Measurements from ENCODE around the gene CTNNBL1.
"Not testable (repeated sequence)": the region's sequence is repeated elsewhere in the genome, so short reads cannot be mapped to it uniquely, and the experiment has no call there.

CTNNBL1 gene

GRCh38 chr20:37693635-37694626, at the start of gene CTNNBL1:
Gene CTNNBL1, plus strand, starts transcription at chr20:37694030. Its CDS starts 93 bp downstream, at chr20:37694123.
- DNase-seq (ENCODE audit: low read depth), result peak; percentile 92

- no peak for DNase-seq (ENCODE audit: low read depth)
Measured at GRCh38 chr20:37644605-37645004, 49.2 kb upstream of the CTNNBL1 start.

GRCh38 chr20:37647946-37648345, 45.9 kb upstream of the CTNNBL1 start:
- DNase-seq (ENCODE audit: low read depth), result no peak

GRCh38 chr20:37649017-37649416, 44.8 kb upstream of the CTNNBL1 start:
- DNase-seq (ENCODE audit: low read depth), result no peak

DNA sequence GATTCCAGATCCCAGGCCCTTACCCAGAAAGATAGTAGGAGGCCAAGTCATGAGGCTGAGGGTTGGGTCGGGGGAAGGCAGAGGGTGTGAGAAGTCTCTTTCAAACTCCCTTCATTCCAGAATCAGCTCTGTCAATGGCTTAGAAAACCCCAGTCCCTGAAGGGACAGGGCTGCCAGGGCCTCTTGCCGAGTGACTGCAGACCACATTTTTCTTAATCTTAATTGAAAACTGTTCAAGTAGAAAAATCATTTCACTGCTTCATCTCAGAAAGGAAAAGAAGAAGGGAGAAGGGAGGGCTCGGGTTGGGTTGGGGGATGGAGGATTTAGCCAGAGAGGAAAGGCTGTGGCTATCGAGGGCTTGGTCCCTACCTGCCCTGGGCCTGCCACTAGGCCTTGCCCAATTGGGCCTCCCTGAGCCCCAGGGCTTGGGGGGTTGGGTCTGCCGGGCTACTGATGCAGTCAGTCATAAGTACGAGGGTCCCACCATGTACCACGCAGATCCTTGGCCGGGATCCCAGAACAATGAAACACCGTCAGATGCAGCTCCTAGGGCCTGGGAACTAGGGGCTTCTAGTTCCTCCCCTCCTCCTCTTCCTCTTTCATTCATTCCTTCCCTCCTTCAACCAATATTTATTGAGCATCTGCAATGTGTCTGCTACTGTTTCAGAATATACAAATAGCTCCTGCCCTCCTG, 44.0 kb upstream of the CTNNBL1 start:
- DNase-seq (ENCODE audit: low read depth), result no peak

DNA sequence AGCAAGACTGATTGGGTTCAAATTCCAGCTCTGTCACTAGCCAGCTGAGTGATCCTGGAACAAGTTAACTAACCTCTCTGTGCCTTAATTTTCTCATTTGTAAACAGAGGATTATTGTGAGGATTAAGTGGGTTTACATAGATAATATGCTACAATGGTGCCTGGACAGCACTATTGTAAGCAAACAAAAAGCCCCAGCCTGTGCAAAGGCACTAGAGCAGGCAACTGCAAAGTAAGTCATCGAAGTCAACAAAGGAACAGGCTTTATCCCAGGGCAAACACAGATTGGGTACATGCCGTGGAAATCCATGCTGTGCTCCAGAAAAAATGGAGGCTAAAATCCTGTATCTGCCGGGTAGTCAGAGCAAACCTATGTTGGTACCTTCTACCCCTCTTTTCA, 43.2 kb upstream of the CTNNBL1 start:
- no peak for DNase-seq (ENCODE audit: low read depth)

DNA sequence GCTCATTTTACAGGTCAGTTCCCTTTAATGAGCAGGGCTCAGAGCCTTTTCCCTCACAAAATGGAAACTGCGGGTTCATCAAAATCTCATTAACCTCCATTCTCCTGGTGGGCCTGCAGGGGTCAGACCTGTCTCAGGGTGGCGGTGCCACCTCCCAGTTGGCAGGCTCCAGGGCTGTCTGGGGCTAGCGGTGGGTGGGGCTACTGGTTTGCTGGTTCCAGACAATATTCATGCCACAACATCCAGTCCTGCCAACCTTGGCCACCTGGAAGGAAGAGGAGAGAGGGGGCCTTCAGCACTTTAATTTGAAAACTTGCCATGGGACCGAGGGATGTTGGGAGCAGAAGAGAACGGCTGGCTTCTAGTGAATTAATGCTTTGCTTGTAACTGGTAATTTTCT, 41.9 kb upstream of the CTNNBL1 start:
- no peak for DNase-seq (ENCODE audit: low read depth)

DNA sequence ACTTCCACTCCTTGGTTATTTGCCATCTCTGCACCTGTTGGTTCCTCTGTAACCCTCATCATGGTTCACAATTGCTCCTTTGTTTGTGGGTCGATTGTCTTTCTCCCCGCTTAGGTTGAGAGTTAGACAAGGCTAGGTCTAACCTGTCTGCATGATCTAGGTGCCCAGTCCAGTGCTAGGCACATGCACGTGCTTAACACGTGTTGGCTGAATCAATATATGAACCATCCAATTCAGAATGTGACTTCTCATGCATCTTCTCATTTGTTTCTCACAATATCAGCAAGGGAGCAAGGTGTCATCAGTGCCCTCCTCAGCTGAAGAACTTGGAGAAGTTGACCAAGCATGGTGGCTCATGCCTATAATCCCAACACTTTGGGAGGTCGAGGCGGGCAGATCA, 36.9 kb upstream of the CTNNBL1 start:
- no peak for DNase-seq (ENCODE audit: low read depth)

- DNase-seq (ENCODE audit: low read depth), result no peak
Measured at GRCh38 chr20:37657924-37658804, 35.7 kb upstream of the CTNNBL1 start.

- DNase-seq (ENCODE audit: low read depth), result no peak
Measured at GRCh38 chr20:37661519-37661918, 32.3 kb upstream of the CTNNBL1 start.

GRCh38 chr20:37662308-37662707, 31.5 kb upstream of the CTNNBL1 start:
- no peak for DNase-seq (ENCODE audit: low read depth)

DNA sequence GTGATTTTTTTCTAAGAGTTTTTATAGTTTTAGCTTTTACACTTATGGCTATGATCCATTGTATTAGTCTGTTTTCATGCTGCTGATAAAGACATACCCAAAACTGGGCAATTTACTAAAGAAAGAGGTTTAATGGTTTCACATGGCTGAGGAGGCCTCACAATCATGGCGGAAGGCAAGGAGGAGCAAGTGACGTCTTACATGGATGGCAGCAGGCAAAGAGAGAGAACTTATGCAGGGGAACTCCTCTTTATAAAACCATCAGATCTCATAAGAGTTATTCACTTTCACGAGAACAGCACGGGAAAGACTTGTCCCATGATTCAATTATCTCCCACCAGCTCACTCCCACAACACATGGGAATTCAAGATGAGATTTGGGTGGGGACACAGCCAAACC, 29.2 kb upstream of the CTNNBL1 start:
- not testable (repeated sequence) for DNase-seq (ENCODE audit: low read depth)

- DNase-seq (ENCODE audit: low read depth), result no peak
Measured at GRCh38 chr20:37668166-37668565, 25.7 kb upstream of the CTNNBL1 start.

GRCh38 chr20:37669062-37669772, 24.6 kb upstream of the CTNNBL1 start:
- DNase-seq (ENCODE audit: low read depth), result no peak

GRCh38 chr20:37669773-37670236, 24.0 kb upstream of the CTNNBL1 start:
- DNase-seq (ENCODE audit: low read depth), result no peak

DNA sequence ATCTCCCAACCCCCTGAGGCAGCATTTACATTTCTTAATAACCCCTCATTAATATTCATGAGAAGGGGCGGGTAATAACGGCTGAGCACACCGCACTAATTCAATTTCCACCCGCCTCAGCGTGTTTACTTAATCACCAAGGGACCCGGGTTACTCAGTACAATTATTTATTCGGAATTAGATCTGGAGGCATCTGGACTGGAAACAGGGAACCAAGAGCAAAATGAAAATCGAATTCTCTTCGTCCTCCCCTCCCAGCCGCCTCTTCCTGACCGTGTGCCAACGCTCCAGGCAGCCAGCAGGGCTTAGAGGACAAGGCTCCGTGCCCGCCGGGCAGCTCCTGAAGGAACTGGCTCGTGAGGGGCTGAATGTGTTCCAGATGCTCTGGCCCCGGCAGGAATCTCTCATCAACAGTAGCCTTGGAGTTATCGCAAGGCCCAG, 23.5 kb upstream of the CTNNBL1 start:
- DNase-seq (ENCODE audit: low read depth), result no peak

- DNase-seq (ENCODE audit: low read depth), result no peak
Measured at GRCh38 chr20:37672143-37672542, 21.7 kb upstream of the CTNNBL1 start.

GRCh38 chr20:37673444-37673843, 20.4 kb upstream of the CTNNBL1 start:
- DNase-seq (ENCODE audit: low read depth), result no peak

GRCh38 chr20:37676440-37676839, 17.4 kb upstream of the CTNNBL1 start:
- DNase-seq (ENCODE audit: low read depth), result no peak

DNA sequence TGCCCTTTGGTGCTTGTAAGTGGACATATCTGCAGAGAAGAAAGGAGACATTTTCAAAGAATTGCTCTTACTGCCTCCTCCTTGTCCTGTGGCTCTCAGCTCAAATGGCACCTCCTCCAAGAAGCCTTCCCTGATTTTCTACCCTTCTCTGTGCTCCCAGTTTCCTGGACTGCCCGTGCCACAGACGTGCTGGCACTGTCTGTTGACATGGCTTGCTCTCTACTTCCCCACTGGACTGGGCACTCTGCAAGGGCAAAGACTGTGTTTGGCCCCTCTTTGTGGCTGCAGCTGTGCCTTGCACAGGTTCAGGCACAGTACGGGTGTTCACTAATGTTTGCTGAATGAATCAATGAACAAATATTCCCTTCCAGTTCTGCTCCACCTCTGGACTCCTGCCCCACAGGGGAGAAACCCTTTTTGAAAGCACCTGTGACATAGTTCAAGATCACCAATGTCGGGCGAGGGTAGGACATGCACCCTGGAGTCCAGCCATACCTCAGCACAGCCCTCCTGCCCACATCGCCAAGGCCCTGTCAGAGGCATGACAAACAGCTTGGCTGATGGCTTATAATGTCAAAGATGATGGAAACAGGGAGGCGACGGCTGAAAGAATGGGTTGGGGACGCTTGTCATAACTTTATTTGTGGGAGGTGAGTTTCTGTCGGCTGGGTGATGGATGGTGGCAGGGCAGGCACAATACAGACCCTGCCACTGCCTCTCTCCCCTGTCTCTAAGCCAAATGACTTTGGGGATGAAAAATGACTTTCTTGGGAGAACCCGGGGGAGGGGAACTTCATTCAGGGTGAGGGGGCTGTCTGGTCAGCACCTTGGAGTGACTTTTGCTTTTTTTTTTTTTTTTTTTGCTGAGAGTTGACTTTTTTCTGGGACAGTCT, 15.6 kb upstream of the CTNNBL1 start:
- no peak for DNase-seq (ENCODE audit: low read depth)

All from HS-5 (cell line).